Bronchial epithelial cell (primary cell): ENCODE results near the gene SPON1. TPM values are rescaled to one million over a fixed set of nuclear protein-coding genes. Genes with fewer than 3 reads are reported as not detected.

ENCODE experiments used
- DNase-seq: peaks from one replicate; pipeline ENCODE4 v3.0.0-alpha.2; 2010; ENCODE audit warnings: low read depth
- FAIRE-seq: peaks from 2 replicates; lab custom pipeline; 2011; peaks lifted over from hg19 to GRCh38; lab: Jason Lieb, UNC
- H3K27me3 ChIP-seq: 2 replicates; pipeline ENCODE4 v1.5.1; 2011; ENCODE audit warnings: low read length; ENCODE audit not compliant: control insufficient read depth, insufficient read depth
- H3K36me3 ChIP-seq: 2 replicates; pipeline ENCODE4 v1.5.1; 2011; ENCODE audit warnings: low read length; ENCODE audit not compliant: control insufficient read depth, insufficient read depth
- H3K4me3 ChIP-seq: 2 replicates; pipeline ENCODE4 v1.5.1; 2011; ENCODE audit warnings: mild to moderate bottlenecking, low read depth, low read length, control low read depth
- total RNA-seq: library from RNA; depleted of rRNA; stranded (reverse); fragments of >200 nt; gene quantifications from 2 replicates; pipeline ENCODE4 v1.2.1, GENCODE V29; 2014
- TF ChIP-seq, protein P1 (sequence below): IDR thresholded peaks from 2 replicates; pipeline ENCODE4 v1.5.1; 2011; ENCODE audit warnings: mild to moderate bottlenecking, moderate library complexity, low read length, control low read depth, inconsistent platforms; ENCODE audit not compliant: insufficient read depth, severe bottlenecking

SPON1 gene
- total RNA-seq, 1 donor from 2014 or later: 0.26 TPM

DNA sequence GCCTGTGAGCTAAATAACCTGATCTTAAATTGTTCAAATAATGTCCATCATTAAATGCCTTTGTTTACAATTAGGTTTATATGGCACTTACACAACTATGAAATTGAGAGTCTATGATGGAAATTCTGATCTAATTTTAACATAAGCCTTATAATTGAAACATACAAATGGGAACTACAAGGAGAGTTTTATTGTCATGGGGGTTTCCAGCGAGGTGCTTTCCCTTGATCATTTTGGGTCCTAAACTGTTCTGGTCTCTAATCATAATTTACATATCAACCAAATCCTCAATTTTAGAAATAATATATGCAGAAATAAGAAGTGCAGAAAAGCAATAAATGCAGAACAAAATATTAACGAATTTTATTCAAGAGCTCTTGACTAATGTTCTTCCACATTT, 351.6 kb downstream of the SPON1 start:
- no peak for DNase-seq
- TF ChIP-seq, protein P1, sequence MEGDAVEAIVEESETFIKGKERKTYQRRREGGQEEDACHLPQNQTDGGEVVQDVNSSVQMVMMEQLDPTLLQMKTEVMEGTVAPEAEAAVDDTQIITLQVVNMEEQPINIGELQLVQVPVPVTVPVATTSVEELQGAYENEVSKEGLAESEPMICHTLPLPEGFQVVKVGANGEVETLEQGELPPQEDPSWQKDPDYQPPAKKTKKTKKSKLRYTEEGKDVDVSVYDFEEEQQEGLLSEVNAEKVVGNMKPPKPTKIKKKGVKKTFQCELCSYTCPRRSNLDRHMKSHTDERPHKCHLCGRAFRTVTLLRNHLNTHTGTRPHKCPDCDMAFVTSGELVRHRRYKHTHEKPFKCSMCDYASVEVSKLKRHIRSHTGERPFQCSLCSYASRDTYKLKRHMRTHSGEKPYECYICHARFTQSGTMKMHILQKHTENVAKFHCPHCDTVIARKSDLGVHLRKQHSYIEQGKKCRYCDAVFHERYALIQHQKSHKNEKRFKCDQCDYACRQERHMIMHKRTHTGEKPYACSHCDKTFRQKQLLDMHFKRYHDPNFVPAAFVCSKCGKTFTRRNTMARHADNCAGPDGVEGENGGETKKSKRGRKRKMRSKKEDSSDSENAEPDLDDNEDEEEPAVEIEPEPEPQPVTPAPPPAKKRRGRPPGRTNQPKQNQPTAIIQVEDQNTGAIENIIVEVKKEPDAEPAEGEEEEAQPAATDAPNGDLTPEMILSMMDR: no peak
- no peak for FAIRE-seq
- peaks cover 1% of the 10 kb centered on the region for H3K36me3 ChIP-seq
- H3K4me3 ChIP-seq: no peak overlapping the region
- H3K27me3 ChIP-seq: no peaks in the 10 kb centered on the region

DNA sequence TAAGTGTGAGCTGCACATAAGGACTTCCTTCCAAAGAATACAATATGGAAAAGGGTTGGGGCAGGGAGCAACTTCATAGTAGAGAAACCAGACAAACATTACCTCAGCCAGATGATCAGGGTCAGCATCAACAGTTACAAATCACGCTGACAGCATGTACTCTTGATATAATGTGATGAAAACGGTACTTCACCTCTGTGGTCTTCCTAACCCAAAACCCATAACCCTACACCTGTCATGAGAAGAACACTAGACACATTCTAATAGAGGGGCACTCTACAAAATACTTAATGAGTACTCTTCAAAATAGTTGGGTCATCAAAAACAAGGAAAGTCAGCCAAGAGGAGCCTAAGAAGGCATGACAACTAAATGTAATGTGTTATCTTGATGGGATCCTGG, 352.6 kb downstream of the SPON1 start:
- TF ChIP-seq, protein P1: no peak
- no peak overlapping the region for H3K4me3 ChIP-seq
- DNase-seq (no peak), FAIRE-seq (no peak)
- peaks cover 1% of the 10 kb centered on the region for H3K36me3 ChIP-seq
- H3K27me3 ChIP-seq: no peaks in the 10 kb centered on the region
